Tibial nerve (tissue), 3 donors: ENCODE measurements around the gene DNAJC1.

ENCODE experiments used
- POLR2A ChIP-seq, 2 donors: fragments of 450-650 bp; IDR thresholded peaks; one replicate each; pipeline ENCODE4 v1.6.1; 2017; ENCODE audit warnings: antibody characterized with exemption in 2 of 2, mild to moderate bottlenecking in 2 of 2, moderate library complexity in 2 of 2
- TF ChIP-seq, protein P1 (sequence below), 5 experiments: fragments of 200-600 bp in 3 of 5; fragments of 450-650 bp in 2 of 5; sonication (generic) in 3 of 5; IDR thresholded peaks; one replicate each; pipeline ENCODE4 v1.5.1; 2016 to 2019; ENCODE audit warnings: antibody characterized with exemption in 5 of 5, mild to moderate bottlenecking in 3 of 5, moderate library complexity in 2 of 5

DNA sequence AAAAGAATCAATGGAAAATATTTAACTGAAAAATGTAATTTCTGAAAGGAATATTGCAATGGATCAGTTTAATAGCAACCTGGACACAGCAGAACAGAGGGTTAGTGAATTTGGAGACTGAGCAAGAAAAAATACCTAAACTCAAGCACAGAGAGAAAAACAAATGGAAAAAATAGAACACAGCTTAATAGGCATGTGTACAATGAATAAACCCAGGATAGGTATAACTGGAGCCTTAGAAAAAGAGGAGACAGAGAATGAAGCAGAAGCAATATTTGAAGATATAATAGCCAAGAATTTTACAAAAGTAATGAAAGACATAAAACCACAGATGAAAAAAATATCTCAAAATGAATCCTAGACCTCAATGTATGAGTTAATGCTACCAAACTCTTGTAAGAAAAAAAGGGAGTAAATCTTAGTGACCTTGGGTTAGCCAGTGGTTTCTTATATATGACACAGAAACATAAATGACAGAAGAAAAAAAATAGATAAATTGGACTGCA lies 2.9 kb upstream of the DNAJC1 start:
- TF ChIP-seq, protein P1, sequence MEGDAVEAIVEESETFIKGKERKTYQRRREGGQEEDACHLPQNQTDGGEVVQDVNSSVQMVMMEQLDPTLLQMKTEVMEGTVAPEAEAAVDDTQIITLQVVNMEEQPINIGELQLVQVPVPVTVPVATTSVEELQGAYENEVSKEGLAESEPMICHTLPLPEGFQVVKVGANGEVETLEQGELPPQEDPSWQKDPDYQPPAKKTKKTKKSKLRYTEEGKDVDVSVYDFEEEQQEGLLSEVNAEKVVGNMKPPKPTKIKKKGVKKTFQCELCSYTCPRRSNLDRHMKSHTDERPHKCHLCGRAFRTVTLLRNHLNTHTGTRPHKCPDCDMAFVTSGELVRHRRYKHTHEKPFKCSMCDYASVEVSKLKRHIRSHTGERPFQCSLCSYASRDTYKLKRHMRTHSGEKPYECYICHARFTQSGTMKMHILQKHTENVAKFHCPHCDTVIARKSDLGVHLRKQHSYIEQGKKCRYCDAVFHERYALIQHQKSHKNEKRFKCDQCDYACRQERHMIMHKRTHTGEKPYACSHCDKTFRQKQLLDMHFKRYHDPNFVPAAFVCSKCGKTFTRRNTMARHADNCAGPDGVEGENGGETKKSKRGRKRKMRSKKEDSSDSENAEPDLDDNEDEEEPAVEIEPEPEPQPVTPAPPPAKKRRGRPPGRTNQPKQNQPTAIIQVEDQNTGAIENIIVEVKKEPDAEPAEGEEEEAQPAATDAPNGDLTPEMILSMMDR (IDR thresholded peaks at IDR 0.05), result no peak
- no peak for TF ChIP-seq POLR2A (IDR thresholded peaks at IDR 0.05)
